Measurements from ENCODE around the gene SLX4IP.
A peak's percentile ranks its signal among the peaks of the same experiment; 100 is the strongest.
"Not testable (repeated sequence)": the region's sequence is repeated elsewhere in the genome, so short reads cannot be mapped to it uniquely, and the experiment has no call there.

SLX4IP gene

GRCh38 chr20:10571313-10571815 lies 136.3 kb downstream of the SLX4IP start:
- no peak for FAIRE-seq
- DNase-seq (ENCODE audit: low spot score) = no peak

DNA sequence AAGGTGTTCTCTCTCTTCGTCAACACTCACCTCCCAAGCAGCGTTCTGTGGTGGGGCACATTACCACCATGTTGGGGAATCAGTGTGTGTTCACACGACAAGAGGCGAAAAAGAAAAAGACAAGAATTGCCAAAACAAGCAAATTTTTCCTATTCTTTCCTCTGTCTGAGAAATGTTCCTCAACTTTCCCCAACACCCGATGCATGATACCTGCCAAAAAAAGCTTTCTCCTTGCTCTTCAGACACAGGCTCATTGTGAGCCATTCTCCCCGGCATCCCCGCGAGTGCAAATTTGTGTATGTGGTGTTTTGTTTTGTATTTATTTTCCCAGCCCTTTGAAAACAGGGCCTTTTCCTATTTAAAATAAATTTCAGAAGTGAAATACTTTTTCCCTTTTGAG lies 137.7 kb downstream of the SLX4IP start:
- DNase-seq (ENCODE audit: low spot score) (no peak), FAIRE-seq (no peak)

GRCh38 chr20:10573273-10573950 lies 138.3 kb downstream of the SLX4IP start:
- FAIRE-seq (no peak), DNase-seq (ENCODE audit: low spot score) (no peak)

DNA sequence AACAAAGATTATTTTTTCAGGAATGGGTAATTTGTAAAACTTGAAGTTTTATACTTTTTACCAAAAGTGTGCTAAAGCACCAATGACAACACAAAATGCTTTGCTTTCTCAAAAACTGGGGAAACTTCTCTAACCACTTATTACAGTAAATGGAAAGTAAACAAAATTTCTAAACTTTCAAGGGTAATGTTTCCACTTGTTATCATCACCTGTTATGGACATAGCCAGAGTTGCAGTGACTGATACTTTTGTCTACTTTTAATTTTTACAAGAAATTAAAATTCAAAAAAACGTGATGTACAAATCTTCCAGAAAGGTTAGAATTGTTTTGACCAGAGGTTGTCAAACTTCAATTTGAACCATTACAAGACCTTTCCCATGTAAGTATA lies 138.8 kb downstream of the SLX4IP start:
- FAIRE-seq (no peak), DNase-seq (ENCODE audit: low spot score) (no peak)

GRCh38 chr20:10576411-10577090 lies 141.4 kb downstream of the SLX4IP start:
- no peak for DNase-seq (ENCODE audit: low spot score)
- FAIRE-seq = no peak

- FAIRE-seq = no peak
- no peak for DNase-seq (ENCODE audit: low spot score)
Observed at GRCh38 chr20:10577648-10578047, 142.5 kb downstream of the SLX4IP start.

DNA sequence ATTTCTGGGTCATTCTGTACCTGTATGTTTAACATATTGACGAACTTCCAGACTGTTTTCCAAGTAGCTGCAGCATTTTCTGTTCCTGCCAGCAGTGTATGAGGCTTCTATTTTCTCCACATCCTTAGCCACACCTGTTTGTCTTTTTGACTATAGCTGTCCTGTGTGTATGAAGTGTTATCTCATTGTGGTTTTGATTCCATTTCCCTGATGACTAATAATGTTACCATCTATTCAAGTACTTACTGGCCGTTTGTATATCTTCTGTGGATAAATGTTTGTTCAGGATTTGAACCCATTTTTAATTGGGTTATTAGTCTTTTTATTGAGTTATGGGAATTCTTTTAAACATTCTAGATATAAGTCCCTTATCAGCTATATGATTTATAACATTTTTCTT lies 143.5 kb downstream of the SLX4IP start:
- DNase-seq (ENCODE audit: low spot score) (peak; percentile 80), FAIRE-seq (peak; percentile 93)

GRCh38 chr20:10579942-10580341 lies 144.8 kb downstream of the SLX4IP start:
- no peak for DNase-seq (ENCODE audit: low spot score)
- FAIRE-seq = peak; percentile 57

DNA sequence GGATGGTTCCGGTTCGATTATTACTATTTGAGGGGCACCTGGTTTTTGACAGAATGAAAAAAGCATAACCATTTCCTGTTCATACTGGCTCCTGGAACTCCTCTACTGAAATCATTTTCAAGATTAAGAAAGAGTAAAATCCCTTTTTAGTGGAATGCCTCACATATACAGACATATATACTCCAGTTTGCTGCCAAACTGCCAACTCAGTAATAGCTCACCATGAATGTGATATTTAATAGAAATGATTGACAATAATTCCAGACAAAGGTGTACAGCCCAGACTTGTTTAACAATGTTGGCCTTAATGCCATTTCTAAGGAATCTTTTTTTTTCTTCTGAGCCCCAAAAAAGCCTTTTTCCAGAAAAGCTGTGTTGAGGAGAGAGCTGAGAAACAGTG lies 145.6 kb downstream of the SLX4IP start:
- DNase-seq (ENCODE audit: low spot score) (no peak), FAIRE-seq (no peak)

GRCh38 chr20:10581823-10582222 lies 146.7 kb downstream of the SLX4IP start:
- no peak for FAIRE-seq
- DNase-seq (ENCODE audit: low spot score) = peak; percentile 28

DNA sequence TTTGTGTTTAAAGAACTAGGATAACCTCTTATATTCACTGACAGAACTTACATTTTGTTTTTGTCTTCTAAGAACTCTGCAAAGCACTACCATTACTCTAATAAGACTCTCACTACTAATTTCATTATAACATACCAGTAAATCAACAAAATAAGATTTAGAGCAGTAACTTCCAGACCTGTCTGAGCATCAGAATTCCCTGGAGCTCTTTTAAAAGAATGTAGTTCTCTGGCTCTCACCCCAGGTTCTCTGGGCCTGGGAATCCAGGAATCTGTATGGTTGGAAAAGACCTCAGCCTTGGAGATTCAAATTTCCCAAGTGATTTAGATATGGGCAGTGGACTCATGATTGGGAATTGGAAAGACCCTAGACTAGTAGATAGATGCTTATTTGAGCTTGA lies 149.3 kb downstream of the SLX4IP start:
- no peak for FAIRE-seq
- DNase-seq (ENCODE audit: low spot score) = no peak

DNA sequence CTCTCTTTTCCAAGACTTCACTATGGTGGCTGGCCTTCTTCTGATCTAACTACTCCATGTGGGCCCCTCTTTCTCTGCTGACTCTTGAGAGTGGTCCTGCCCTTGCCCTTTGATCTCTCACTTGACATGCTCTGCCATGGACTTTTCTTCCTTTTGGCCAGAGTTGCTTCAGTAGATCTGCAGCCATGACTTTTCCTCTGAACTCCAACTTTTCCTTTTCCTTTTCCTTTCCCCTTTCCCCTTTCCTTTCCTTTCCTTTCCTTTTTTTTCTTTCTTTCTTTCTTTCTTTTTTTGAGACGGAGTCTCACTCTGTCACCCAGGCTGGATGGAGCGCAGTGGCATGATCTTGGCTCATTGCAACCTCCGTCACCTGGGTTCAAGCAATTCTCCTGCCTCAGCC lies 150.2 kb downstream of the SLX4IP start:
- FAIRE-seq = no peak
- no peak for DNase-seq (ENCODE audit: low spot score)

DNA sequence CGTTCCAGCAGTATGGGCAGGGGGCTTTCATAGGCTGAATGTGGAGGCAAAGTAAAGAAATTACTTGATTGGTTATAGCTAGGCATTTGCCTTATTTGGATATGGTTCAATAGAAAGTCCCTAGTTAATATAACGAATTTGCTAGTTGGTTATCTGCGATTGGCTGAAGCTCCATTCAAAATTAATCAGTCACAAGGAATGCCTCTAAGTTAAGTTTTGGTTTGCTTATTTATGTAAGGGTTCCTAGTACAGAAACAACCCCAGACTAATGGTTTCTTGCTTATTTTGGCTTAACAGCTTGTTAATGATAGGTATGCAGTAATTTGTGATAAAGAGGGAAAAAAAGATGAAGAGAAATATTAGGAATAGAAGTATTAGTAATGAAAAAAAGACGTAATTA lies 151.2 kb downstream of the SLX4IP start:
- no peak for FAIRE-seq
- DNase-seq (ENCODE audit: low spot score) = no peak

GRCh38 chr20:10590446-10590845 lies 155.3 kb downstream of the SLX4IP start:
- FAIRE-seq; DNase-seq (ENCODE audit: low spot score): not testable (repeated sequence)

DNA sequence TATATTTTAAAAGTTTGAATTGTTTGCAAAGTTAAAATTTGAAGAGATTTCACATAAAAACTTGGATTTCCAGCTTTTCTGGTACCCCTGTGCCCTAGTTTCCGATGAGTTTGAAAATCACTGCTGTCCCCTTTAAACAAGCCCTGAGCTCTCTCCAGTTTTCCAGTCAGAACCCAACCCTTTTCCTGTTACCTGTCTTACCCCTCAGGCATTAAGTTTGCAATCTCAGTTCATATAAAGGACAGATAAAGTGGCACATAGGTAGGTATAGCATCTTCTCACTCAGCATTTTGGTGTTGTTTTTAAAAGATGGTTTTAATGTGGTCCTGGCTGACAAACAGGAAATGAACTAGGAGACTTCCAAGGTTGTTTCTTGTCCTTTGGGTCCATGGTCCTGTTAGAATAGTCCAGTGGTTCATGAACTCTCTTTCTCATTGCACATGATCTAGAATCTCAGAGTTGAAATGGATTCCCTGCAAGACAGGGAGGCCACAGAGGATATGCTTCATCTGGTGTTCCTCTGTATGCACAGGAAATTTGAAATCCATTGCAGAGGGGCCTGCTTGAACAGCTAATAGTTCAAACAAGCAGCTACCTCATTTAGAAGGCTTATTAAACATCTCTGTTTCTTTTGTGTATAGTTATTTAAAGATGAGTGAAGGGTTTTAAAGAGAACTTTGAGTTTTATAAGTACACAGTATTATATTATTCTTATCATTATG lies 156.0 kb downstream of the SLX4IP start:
- no peak for FAIRE-seq

GRCh38 chr20:10591946-10592521 lies 156.9 kb downstream of the SLX4IP start:
- peak; percentile 74 for FAIRE-seq

More for the DNA sequence above, 156.0 kb downstream of the SLX4IP start:
- no peak for DNase-seq (ENCODE audit: low spot score)

DNA sequence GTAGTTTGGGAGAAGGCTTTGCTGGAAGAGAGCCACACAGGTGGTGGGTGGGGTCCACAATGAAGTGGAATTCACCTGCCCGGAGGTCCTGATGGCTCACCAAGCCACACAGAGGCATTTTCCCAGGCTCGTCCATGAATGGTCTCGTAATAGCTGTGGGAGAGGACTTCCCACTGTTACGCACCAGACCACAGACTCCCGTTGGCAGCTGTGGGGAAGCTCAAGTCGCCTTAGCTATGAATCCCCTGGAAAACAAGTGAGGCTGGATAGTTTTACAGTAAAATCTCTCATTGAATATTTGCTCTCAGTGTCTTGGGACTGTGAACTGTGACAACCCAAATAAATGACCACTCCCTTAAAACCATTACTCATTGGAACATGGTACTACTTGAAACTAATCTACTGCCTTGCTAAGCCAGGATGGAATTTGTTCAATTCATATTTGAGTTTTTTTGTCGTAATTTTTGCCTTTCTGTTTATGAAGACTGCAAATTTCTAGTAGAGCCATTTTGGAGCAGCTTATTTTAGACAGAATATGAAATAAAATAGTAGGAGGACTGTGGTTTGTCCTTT lies 159.3 kb downstream of the SLX4IP start:
- no peak for FAIRE-seq

More at GRCh38 chr20:10591946-10592521, 156.9 kb downstream of the SLX4IP start:
- no peak for DNase-seq (ENCODE audit: low spot score)

GRCh38 chr20:10595266-10595665 lies 160.2 kb downstream of the SLX4IP start:
- DNase-seq (ENCODE audit: low spot score) (no peak), FAIRE-seq (no peak)

More for the DNA sequence above, 159.3 kb downstream of the SLX4IP start:
- DNase-seq (ENCODE audit: low spot score) = peak; percentile 19

GRCh38 chr20:10595985-10596384 lies 160.9 kb downstream of the SLX4IP start:
- FAIRE-seq (no peak), DNase-seq (ENCODE audit: low spot score) (no peak)

DNA sequence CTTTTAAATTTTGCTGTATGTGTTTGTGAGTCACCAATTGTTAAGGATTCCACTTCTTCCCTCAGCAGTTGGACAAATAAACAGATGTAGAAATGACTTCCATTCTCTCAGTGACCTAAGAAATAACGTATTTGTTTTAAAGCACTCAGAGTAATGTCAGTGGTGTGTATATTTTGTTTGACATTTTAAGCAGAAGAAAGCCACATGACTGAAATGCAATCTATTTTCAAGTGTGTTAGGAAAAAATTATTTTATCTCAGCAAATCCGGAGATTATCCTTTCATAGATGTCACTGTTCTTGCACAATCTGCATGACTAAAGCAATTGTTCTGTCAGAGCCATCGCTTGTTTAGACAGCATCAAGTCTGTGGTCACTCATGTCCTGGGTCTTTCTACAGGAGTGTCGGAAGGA lies 161.6 kb downstream of the SLX4IP start:
- peak; percentile 22 for FAIRE-seq
- DNase-seq (ENCODE audit: low spot score) = peak; percentile 44

GRCh38 chr20:10597637-10598036 lies 162.5 kb downstream of the SLX4IP start:
- FAIRE-seq (no peak), DNase-seq (ENCODE audit: low spot score) (no peak)

Data from RCC 7860 (cell line).